Naive thymus-derived CD4-positive, alpha-beta T cell (primary cell): ENCODE results near the gene CPZ. TPM values are rescaled to one million over a fixed set of nuclear protein-coding genes. Genes with fewer than 3 reads are reported as not detected.
"Not testable (repeated sequence)": the region's sequence is repeated elsewhere in the genome, so short reads cannot be mapped to it uniquely, and the experiment has no call there.

Source experiments
- ATAC-seq: fragments of 150-1000 bp; cut with Tn5 transposase; 2 replicates; pipeline ENCODE4 v1.10.0; 2021; ENCODE audit warnings: mild to moderate bottlenecking, moderate library complexity
- CTCF ChIA-PET: fragments of 350-600 bp; sonication (Branson Sonifier 250); formaldehyde crosslinking; loops from one replicate; lab custom pipeline; 2021; ENCODE audit warnings: antibody characterized with exemption; lab: Charles Lee
- POLR2A ChIA-PET: fragments of 350-600 bp; sonication (Branson Sonifier 250); formaldehyde crosslinking; loops from one replicate; lab custom pipeline; 2021; ENCODE audit warnings: antibody characterized with exemption, inconsistent platforms; lab: Charles Lee
- DNase-seq, 9 donors: peaks; one replicate each; pipeline versions ENCODE4 v3.0.0 to v3.0.0-alpha.2; 2020 to 2022; ENCODE audit warnings: mixed read lengths in 1 of 9
- H3K27ac ChIP-seq: one replicate; pipeline ENCODE4 v1.7.0; 2013; ENCODE audit warnings: mild to moderate bottlenecking, low read depth, low read length, moderate library complexity
- H3K27me3 ChIP-seq, 2 donors: one replicate each; pipeline ENCODE4 v1.7.0; 2013; ENCODE audit warnings: low read length in 2 of 2, mild to moderate bottlenecking in 2 of 2, moderate library complexity in 2 of 2; ENCODE audit not compliant: control insufficient read depth in 2 of 2, insufficient read depth in 2 of 2
- H3K36me3 ChIP-seq, 3 experiments: 1 replicate in 2 of 3; 2 replicates in 1 of 3; pipeline ENCODE4 v1.7.0; 2013; ENCODE audit warnings: low read length in 3 of 3, mild to moderate bottlenecking in 3 of 3, moderate library complexity in 1 of 3; ENCODE audit not compliant: insufficient read depth in 3 of 3, control insufficient read depth in 2 of 3
- H3K4me1 ChIP-seq, 2 donors: one replicate each; pipeline ENCODE4 v1.7.0; 2013; ENCODE audit warnings: low read length in 2 of 2, mild to moderate bottlenecking in 2 of 2, moderate library complexity in 1 of 2; ENCODE audit not compliant: control insufficient read depth in 2 of 2, insufficient read depth in 2 of 2
- H3K4me3 ChIP-seq: 2 replicates; pipeline ENCODE4 v1.7.0; 2013; ENCODE audit warnings: mild to moderate bottlenecking, low read length
- H3K9me3 ChIP-seq, 3 experiments: 1 replicate in 2 of 3; 2 replicates in 1 of 3; pipeline ENCODE4 v1.7.0; 2013; ENCODE audit warnings: low read length in 3 of 3; ENCODE audit not compliant: control insufficient read depth in 2 of 3
- H3K27ac Mint-ChIP-seq, 9 donors: one replicate each; pipeline ENCODE4 v1.8.0; 2020 to 2022; ENCODE audit warnings: mixed read lengths in 9 of 9, mild to moderate bottlenecking in 8 of 9, moderate library complexity in 5 of 9, inconsistent platforms in 2 of 9
- H3K27me3 Mint-ChIP-seq, 5 donors: one replicate each; pipeline ENCODE4 v1.8.0; 2021 to 2022; ENCODE audit warnings: mixed read lengths in 5 of 5, mild to moderate bottlenecking in 1 of 5
- H3K36me3 Mint-ChIP-seq, 5 donors: one replicate each; pipeline ENCODE4 v1.8.0; 2020 to 2022; ENCODE audit warnings: mixed read lengths in 5 of 5, mild to moderate bottlenecking in 3 of 5, inconsistent platforms in 1 of 5
- H3K4me1 Mint-ChIP-seq, 7 donors: one replicate each; pipeline ENCODE4 v1.8.0; 2020 to 2022; ENCODE audit warnings: mixed read lengths in 7 of 7, mild to moderate bottlenecking in 3 of 7, inconsistent platforms in 1 of 7
- H3K4me3 Mint-ChIP-seq, 10 donors: one replicate each; pipeline ENCODE4 v1.8.0; 2020 to 2022; ENCODE audit warnings: mild to moderate bottlenecking in 10 of 10, mixed read lengths in 10 of 10, moderate library complexity in 6 of 10, inconsistent platforms in 2 of 10
- H3K9me3 Mint-ChIP-seq, 11 donors: one replicate each; pipeline ENCODE4 v1.8.0; 2020 to 2022; ENCODE audit warnings: mixed read lengths in 11 of 11, mild to moderate bottlenecking in 4 of 11, inconsistent platforms in 1 of 11, moderate library complexity in 1 of 11
- intact Hi-C, 2 donors: fragments of 100-400 bp; cut with micrococcal nuclease; formaldehyde crosslinking; loops; one replicate each; pipeline ENCODE4 v1.15.1; 2023
- polyA plus RNA-seq, 2 donors: library from polyadenylated mRNA; unstranded; fragments of 300-500 nt; fragmentation: Illumina TruSeq; gene quantifications; one replicate each; pipeline ENCODE4 v1.2.3, GENCODE V29; 2021
- total RNA-seq, 6 experiments: library from RNA in 5 of 6; stranded (reverse) in 5 of 6; gene quantifications; 1 replicate in 5 of 6; 2 replicates in 1 of 6; pipeline ENCODE4 v1.2.3 and lab custom pipeline; 2021 to 2026

The CPZ gene
- total and polyA plus RNA-seq, 7 experiments from 2014 or later = not detected

DNA sequence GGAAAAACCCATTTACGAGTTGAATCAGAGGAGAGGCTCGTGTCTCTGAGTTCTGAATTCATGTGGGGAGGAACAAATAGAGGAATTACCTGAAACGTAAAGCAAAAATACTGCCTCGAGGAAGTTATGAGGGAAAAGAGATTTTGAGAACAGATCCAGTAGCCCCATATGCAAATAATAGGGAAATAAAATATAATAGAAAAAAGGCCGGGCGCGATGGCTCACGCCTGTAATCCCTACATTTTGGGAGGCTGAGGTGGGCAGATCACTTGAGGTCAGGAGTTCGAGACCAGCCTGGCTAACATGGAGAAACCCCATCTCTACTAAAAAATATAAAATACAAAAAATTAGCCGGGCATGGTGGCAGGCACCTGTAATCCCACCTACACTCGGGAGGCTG is 42.2 kb downstream of the CPZ start:
- H3K4me1 ChIP-seq, CTCF ChIA-PET, H3K36me3 Mint-ChIP-seq, H3K36me3 ChIP-seq, POLR2A ChIA-PET, H3K4me1 Mint-ChIP-seq, ATAC-seq, H3K27me3 ChIP-seq, H3K4me3 Mint-ChIP-seq, H3K9me3 Mint-ChIP-seq, intact Hi-C loops, H3K4me3 ChIP-seq, DNase-seq, H3K27ac ChIP-seq, H3K9me3 ChIP-seq, H3K27ac Mint-ChIP-seq: not testable (repeated sequence)
- H3K27me3 Mint-ChIP-seq = peaks cover 0 to 11% (median 0%) of the 10 kb centered on the region in 5 donors

DNA sequence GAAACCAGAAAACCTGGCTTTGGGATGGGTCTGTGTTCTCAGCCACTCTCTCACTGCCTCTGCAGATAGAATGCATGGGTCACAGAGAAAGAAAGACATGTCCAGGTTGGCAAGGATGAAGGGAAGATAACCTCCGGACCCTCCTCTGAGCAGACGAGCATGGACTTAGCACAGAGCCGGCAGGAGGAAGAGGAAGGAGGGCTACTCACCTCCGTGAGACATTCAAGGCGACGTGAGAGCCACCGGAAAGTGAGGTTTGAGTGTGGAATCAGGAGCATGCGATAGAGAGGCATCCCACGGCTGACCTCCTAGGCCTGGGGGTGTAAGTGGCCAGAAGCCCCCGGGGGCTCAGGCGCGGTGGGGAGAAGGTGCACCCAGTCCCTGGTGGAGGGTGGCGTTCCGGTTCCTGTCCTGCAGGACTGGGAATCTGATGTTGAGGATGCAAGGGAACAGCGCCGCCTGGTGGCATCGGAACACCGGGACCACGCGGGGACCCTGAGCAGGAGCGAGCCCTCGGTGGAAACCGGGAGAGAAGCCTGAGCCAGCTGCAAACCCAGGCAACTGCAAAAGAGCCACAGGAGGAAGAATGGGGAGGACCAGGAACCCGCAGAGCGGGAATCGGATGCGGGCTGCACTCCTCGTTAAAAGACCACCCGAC is 43.5 kb downstream of the CPZ start:
- H3K4me3 Mint-ChIP-seq, H3K9me3 Mint-ChIP-seq, H3K36me3 ChIP-seq, H3K4me1 ChIP-seq, intact Hi-C loops, DNase-seq, H3K27ac Mint-ChIP-seq, H3K36me3 Mint-ChIP-seq, POLR2A ChIA-PET, H3K27ac ChIP-seq, CTCF ChIA-PET, H3K27me3 ChIP-seq, H3K9me3 ChIP-seq, H3K4me3 ChIP-seq, H3K4me1 Mint-ChIP-seq: not testable (repeated sequence)
- peaks cover 0 to 16% (median 3%) of the 10 kb centered on the region in 5 donors for H3K27me3 Mint-ChIP-seq
- ATAC-seq = peak; percentile 18

DNA sequence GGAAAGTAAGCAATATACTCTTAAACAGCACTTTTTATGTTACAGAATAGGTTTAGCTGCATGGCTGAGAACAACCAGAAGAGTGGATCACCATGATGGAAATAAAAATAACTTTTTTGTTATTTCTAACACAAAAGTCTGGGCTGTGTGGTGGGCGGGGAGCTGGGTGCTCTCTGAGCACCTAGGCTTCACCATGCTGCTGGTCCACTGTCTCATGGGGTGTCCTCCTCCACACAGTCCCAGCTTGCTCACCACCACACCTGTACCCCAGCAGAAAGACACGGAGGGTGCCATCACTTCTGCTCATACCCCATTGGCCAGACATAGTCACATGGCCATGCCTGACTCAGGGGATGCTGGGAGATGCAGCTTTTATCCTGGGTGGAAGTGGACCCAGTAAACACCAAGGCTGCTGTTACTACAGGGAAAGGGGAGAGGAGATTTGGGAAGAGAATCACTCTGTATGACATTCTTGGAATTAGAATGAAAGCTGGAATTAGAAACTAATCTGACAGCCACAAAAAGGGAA is 45.0 kb downstream of the CPZ start:
- H3K4me1 Mint-ChIP-seq = peaks cover 0 to 2% (median 0%) of the 10 kb centered on the region in 7 donors
- DNase-seq = no peak
- ChIA-PET CTCF (no interaction called here), POLR2A (no interaction called here)
- Histone ChIP-seq H3K27ac (no peak overlapping the region), H3K4me1 (no peaks in the 10 kb centered on the region), H3K9me3 (no peaks in the 10 kb centered on the region), H3K27me3 (no peaks in the 10 kb centered on the region), H3K36me3 (no peaks in the 10 kb centered on the region), H3K4me3 (no peak overlapping the region)
- peaks cover 0 to 1% (median 0%) of the 10 kb centered on the region in 11 donors for H3K9me3 Mint-ChIP-seq
- H3K27me3 Mint-ChIP-seq = peaks cover 0 to 16% (median 3%) of the 10 kb centered on the region in 5 donors
- no peak overlapping the region for H3K27ac Mint-ChIP-seq
- ATAC-seq = no peak
- intact Hi-C loops = no loop called here
- no peaks in the 10 kb centered on the region for H3K36me3 Mint-ChIP-seq
- no peak overlapping the region for H3K4me3 Mint-ChIP-seq

DNA sequence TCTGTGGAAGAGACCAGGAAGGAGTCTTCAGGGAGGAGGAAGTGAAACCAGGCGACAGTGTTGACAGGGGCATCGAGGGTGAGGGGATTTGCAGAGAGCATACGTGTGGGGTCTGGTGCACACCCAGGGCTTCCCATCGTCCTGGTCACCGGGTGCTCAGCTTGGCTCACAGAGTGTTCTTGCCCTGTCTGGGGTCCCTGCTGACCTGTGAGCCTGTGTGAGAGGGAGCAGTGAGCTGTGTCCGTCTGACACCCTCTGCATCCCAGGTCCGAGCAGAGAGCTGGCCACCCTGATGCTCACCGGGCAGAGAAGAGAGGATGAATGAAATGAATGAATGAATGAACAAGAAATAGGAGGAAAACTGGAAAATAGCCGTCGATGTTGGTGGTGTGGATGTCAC is 46.5 kb downstream of the CPZ start:
- H3K36me3 ChIP-seq = no peaks in the 10 kb centered on the region
- H3K9me3 ChIP-seq = no peaks in the 10 kb centered on the region
- intact Hi-C loops = no loop called here
- no peaks in the 10 kb centered on the region for H3K4me1 ChIP-seq
- peaks cover 0 to 16% (median 3%) of the 10 kb centered on the region in 5 donors for H3K27me3 Mint-ChIP-seq
- ChIA-PET POLR2A (no interaction called here), CTCF (no interaction called here)
- DNase-seq (no peak), ATAC-seq (no peak)
- no peak overlapping the region for H3K4me3 Mint-ChIP-seq
- H3K27ac ChIP-seq = no peak overlapping the region
- H3K4me3 ChIP-seq = no peak overlapping the region
- no peak overlapping the region for H3K27ac Mint-ChIP-seq
- H3K4me1 Mint-ChIP-seq = peaks cover 0 to 2% (median 0%) of the 10 kb centered on the region in 7 donors
- no peaks in the 10 kb centered on the region for H3K27me3 ChIP-seq
- peaks cover 0 to 2% (median 0%) of the 10 kb centered on the region in 11 donors for H3K9me3 Mint-ChIP-seq
- no peaks in the 10 kb centered on the region for H3K36me3 Mint-ChIP-seq

DNA sequence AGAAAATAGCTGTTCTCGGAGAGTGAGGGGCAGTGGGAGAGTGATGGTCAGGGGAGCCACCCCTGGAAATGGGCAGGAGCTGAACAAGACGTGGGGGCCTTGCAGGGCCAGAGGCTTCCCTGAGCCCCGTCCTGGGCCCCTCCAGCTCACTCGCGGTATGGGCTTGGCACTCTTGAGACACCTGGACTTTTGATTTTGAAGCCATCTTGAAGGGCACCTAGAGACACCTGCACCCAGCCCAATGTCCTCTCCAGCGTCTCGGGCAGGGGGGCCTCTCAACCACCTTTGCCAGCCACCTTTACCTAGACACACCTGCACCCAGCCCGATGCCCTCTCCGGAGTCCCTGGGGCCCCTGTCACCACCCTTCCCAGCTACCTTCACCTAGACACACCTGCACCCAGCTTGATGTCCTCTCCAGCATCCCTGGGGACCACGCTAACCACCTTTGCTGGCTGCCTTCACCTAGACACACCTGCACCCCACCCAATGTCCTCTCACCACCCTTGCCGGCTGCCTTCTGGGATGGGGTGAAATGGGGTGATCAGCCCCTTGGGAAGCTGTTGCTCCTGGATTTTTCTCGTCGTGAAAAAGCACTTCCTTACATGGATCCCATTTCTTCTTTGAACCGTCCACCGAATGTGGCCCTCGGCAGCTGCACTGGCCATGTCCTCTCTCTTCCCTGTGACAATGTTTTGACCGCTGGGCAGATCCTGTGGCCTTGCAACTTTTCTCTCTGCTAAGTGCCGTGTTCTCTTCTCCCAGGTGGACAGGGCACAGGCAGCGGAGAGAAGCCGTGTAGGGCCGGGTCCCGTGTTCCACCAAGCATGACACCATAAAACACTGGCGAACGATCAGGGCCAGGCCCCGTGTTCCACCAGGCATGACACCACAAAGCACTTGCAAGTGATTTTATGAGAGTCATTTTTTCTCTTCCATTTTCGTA is 47.5 kb downstream of the CPZ start:
- Histone ChIP-seq H3K4me1 (no peaks in the 10 kb centered on the region), H3K9me3 (no peaks in the 10 kb centered on the region), H3K36me3 (no peaks in the 10 kb centered on the region), H3K4me3 (no peak overlapping the region), H3K27ac (no peak overlapping the region), H3K27me3 (no peaks in the 10 kb centered on the region)
- Mint-ChIP-seq H3K4me3 (no peak overlapping the region), H3K27ac (peak overlapping the region in 1 of 9 donors; percentile 37), H3K4me1 (peaks cover 0 to 2% (median 0%) of the 10 kb centered on the region in 7 donors), H3K36me3 (no peaks in the 10 kb centered on the region), H3K27me3 (peaks cover 0 to 16% (median 3%) of the 10 kb centered on the region in 5 donors), H3K9me3 (peaks cover 0 to 2% (median 0%) of the 10 kb centered on the region in 11 donors)
- ATAC-seq (no peak), DNase-seq (no peak)
- CTCF ChIA-PET = no interaction called here
- intact Hi-C loops = no loop called here
- POLR2A ChIA-PET = no interaction called here

DNA sequence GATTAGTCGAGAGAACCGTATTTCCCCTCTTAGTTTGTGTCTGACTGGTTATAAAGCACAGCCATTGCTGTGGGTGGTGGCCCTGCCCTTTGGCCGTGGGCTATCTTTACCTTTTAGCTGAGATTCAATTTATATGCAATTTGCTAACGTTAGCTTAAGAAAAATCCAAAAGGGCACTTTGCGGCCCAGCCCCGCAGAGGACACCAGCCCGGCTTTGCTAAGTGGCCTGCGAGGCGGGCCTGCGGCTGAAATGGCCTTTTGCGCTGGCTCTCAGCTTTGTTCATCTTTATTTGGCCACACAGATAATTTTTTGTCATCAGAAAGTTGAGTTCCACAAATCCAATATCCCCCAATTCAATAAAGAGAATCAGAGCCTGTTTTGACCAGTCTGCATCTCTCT is 48.3 kb downstream of the CPZ start:
- H3K9me3 Mint-ChIP-seq = peaks cover 0 to 2% (median 0%) of the 10 kb centered on the region in 11 donors
- CTCF ChIA-PET = no interaction called here
- DNase-seq (no peak), ATAC-seq (no peak)
- POLR2A ChIA-PET = no interaction called here
- H3K27ac Mint-ChIP-seq = no peak overlapping the region
- no peaks in the 10 kb centered on the region for H3K36me3 Mint-ChIP-seq
- Histone ChIP-seq H3K4me3 (no peak overlapping the region), H3K36me3 (no peaks in the 10 kb centered on the region), H3K27me3 (no peaks in the 10 kb centered on the region), H3K9me3 (no peaks in the 10 kb centered on the region), H3K4me1 (no peaks in the 10 kb centered on the region), H3K27ac (no peak overlapping the region)
- H3K27me3 Mint-ChIP-seq = peaks cover 0 to 16% (median 3%) of the 10 kb centered on the region in 5 donors
- H3K4me3 Mint-ChIP-seq = no peak overlapping the region
- peaks cover 0 to 2% (median 0%) of the 10 kb centered on the region in 7 donors for H3K4me1 Mint-ChIP-seq
- intact Hi-C loops = no loop called here
